HG02970 (cell line): ENCODE data around the gene TPRX1.
"Not testable (repeated sequence)": the region's sequence is repeated elsewhere in the genome, so short reads cannot be mapped to it uniquely, and the experiment has no call there.

ENCODE experiments used
- ATAC-seq: cut with Tn5 transposase; IDR thresholded peaks from one replicate; pipeline ENCODE4 v1.9.1; 2021; ENCODE audit warnings: mild to moderate bottlenecking, moderate library complexity, moderate number of reproducible peaks; ENCODE audit not compliant: unreplicated experiment, low FRiP score

TPRX1 gene

DNA sequence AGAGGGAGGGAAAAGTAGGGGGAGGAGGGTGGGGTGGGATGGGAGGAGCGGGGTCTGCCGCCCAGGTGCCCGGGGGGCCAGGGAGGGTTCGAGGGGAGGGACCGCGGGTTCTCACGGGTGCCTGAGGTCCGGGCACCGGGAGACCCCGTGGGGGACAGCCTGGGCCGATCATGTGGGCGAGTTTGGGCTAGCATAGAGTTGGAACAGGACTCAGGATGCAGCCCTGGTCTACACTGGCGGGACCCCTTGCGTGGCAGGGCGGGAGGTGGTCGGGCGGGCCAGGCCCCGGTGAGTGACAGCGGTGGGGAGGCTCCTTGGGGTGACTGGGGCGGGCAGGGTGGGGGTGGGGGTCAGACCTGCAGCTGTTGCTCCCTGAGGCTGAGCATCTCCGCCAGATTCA is 1.2 kb downstream of the TPRX1 start:
- ATAC-seq, result not testable (repeated sequence)

DNA sequence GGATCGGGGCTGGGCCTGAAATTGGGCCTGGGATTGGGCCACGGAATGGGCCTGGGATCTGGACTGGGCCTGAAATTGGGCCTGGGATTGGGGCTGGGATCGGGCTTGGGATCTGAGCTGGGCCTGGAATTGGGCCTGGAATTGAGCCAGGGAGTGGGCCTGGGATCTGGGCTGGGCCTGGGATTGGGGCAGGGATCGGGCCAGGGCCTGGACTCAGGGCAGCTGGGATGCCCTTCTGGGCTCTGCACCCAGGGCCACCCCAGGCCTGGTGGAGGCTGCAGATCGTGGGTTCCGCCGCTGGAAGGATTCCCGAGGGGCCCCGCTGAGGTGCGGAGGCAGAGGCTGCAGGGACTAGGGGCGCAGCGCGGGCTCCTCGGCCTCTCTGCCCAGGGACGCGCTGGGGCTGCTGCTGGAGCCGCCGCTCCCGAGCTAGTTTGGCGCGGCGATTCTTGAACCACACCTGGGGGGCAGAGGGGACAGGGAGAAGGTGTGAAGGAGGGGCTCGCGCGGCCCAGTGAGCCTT is 1.8 kb downstream of the TPRX1 start:
- ATAC-seq, result no peak

DNA sequence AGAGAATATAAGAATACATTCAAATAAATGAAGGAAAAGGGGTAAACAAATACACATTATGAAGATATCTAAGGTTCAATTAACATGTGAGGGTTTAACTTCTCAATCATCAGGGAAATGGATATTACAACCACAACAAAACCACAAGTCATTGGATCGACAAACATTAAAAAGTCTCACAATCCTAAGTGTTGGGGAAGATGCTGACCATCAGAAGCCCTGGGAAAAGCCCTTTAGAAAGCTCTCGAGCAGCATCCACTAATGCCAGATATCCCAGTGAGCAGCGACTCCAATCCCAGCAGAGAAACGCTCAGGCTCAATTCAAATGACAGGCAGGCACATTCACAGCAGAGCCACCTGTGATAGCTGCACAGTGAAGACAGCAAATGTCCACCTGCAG is 3.1 kb downstream of the TPRX1 start:
- no peak for ATAC-seq

DNA sequence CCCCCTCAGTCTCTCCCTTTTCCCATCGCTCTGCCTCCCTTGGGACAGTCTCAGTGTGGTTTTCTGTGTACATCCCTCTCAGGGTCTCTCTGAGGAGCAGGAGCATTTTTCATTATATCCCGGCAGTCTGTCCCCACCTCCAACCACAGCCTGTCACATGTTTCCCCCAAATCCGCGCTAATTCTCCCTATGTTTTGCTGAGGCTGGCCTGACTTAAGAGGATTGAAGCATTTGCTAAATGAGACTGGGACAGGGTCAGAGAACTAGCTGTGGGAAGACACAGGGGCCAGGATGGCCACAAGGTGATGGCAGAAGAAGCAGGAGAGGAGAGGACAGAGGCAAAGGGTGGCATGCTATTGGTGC is 5.5 kb downstream of the TPRX1 start:
- no peak for ATAC-seq

DNA sequence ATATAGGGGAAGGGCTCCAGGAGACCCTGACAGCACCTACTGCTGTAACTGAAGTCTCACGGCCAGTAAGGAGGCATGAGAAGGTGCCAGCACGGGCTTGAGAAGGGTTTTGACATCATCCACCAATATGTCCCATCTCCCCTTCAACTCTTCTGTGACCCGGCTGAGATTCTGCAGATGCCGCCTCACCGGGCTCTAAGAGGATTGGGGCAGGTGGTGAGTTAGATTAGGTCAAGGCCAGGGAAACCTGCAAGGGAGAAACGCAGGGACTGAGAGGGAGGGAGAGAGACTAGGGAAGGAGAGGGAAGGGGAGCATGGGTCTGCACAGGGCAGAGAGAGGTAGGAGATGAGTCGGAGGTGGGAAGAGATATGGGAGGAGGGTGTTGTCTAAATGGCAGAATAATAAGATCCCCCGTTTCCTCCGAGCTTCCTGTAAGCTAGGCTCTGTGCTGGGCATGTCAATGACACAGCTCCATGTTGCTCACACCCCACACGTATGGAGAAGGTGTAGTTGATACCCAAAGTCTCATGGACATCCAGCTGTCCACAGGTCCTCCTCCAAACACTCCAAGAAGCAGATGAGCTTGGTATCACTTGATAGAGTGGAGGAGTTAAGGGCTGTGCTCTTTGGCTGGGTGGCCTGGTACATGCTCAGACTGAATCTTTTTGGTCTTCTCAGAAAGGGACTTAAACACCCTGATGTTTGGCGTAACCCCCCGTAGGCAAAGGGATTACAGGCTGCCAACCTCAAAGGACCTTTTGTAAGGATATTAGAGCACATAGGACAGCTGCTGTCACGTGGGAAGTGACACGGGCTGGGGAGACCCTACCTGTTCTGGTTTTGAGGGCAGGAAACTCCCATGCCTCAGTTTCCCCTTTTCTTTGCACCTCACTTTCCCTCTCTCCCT is 6.1 kb downstream of the TPRX1 start:
- ATAC-seq, result no peak

DNA sequence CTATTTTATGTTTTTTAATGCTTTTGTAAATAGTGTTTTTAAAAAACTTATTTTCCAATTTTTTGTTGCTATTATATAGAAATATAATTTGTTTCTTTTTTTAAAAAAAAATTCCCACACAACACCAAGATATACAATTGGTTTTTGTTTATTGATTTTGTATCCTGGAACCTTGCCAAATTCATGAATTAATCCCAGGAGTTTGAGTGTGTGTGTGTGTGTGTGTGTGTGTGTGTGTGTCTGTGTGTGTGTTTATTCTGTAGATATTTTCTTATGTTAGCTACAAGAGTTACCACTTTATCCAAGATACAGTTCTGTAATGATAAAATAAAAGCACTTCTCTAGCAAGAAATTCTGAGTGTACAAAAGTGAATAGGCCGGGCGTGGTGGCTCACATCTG is 7.6 kb downstream of the TPRX1 start:
- no peak for ATAC-seq

DNA sequence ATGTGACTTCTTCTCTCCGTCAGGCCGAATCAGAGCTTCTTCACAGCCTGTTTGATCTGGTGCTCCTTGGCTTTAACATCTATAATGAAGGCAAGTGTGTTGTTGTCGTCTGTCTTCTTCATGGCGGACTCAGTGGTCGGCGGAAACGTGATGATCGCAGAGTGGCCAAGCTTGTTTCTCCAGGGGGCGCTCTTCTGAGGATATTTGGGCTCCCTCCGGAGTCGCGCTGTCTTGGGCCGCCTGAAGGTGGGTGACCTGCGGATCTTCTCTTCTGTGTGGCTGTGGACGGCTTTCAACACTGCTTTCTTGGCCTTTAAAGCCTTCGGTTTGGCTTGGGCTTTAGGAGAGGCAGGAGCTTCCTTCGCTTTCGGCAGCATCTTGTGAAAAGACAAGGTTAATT is 9.8 kb downstream of the TPRX1 start:
- no peak for ATAC-seq

DNA sequence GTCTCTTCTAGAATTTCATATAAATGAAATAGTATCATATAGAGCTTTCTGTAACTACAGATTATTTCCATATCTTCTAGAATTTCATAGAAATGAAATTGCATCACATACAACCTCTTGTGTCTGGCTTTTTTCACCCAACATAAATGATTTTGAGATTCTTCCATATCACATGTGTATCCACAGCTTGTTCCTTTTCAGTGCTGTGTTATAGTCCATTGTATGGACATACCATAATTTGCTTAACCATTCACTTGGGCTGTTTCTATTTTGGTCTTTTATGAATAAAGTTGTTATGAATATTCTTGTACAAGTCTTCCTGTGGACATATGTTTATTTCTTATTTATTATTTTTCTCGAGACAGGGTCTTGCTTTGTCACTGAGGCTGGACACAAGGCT is 11.7 kb downstream of the TPRX1 start:
- ATAC-seq, result no peak

DNA sequence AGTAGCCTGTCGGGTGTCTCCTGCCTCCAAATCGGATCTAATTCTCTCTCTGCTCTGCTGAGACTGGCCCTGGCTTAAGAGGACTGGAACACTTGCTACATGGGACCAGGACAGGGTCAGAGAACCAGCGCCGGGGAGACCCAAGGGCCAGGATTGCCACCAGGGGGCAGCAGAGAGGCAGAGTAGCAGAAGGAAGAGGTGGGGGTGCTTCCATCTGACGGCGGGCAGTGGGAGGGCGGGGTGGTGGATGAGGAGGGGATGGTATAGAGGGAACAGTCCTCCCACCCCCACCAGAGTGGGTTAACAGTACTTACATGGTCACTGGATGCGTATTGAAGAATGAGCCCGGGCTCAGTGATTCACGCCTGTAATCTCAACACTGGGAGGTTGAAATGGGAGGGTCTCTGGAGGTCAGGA is 13.9 kb downstream of the TPRX1 start:
- ATAC-seq, result no peak

DNA sequence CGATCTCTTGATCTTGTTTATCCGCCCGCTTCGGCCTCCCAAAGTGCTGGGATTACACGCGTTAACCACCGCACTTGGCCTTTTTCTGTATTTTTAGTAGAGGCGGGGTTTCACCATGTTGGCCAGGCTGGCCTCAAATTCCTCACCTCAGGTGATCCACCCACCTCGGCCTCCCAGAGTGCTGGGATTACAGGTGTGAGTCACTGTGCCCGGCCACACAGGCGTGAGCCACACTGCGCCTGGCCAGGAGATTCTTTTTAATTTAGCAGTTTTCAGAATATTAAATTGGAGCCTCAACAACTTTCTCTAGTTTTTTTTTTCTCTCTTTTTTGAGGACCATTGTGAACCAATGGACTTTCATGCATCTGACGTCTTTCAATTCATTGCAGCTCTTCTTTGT is 14.5 kb downstream of the TPRX1 start:
- not testable (repeated sequence) for ATAC-seq

DNA sequence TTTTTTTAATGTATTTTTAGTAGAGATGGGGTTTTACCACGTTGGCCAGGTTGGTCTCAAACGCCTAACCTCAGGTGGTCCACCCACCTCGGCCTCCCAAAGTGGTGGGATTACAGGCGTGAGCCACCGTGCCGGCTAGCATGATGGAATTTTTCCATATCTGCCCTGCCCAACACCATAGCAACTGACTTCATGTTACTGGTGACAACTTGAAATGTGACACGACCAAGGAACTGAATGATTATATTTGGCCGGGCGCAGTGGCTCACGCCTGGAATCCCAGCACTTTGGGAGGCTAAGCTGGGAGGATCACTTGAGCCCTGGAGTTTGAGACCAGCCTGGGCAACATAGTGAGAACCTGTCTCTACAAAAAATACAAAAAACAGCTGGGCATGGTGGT is 17.0 kb downstream of the TPRX1 start:
- not testable (repeated sequence) for ATAC-seq

DNA sequence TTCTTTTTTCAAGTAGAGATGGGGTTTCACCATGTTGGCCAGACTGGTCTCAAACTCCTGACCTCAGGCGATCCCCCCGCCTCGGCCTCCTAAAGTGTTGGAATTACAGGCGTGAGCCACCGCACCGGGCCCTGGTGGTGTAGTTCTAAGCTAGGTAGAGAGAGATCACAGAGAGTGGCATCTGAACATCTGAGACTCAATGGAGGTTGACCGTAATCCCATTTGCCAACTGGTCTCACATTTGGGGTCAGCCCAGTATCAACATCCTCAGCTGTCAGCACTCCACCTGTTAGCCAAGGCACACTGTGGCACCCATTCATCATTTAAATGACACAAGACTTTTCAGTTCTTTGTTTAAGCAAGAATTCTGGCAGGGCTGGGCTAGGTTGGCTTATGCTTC is 17.8 kb downstream of the TPRX1 start:
- no peak for ATAC-seq

DNA sequence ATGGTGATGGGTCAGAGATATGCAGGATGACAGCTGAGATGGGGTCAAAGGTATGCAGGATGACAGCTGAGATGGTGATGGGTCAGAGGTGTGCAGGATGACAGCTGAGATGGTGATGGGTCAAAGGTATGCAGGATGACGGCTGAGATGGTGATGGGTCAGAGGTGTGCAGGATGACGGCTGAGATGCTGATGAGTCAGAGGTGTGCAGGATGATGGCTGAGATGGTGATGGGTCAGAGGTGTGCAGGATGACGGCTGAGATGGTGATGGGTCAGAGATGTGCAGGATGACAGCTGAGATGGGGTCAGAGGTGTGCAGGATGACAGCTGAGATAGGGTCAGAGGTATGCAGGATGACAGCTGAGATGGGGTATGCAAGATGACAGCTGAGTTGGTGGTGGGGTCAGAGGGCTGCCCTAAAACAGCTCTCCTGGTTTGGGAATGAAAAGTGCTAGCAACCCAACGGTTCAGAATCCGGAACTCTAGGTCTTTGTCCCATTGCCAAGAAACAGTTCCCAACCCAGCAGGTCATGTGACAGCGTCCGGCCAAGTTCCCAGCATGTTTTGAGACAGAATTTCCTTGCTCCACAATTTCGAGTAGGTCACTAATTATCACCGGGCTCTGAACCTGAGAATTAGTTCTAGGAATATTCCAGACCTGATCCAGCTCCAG is 22.6 kb downstream of the TPRX1 start:
- ATAC-seq, result no peak

DNA sequence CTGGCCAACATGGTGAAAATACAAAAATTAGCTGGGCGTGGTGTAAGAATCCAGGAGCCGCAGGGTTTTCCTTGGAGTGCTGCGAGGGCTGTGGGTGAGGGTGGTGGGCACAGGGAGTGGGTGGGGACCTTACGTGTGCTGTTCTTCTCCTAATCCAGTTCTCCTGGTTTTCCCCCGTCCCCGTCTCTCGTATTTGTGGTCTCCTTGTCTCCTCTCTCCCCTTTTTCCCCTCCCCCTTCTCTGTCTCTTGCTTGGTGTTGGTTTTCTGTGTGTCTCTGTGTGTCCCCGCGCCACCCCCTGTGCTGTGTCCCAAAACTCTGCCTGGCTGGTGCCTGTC is 24.2 kb downstream of the TPRX1 start:
- no peak for ATAC-seq

DNA sequence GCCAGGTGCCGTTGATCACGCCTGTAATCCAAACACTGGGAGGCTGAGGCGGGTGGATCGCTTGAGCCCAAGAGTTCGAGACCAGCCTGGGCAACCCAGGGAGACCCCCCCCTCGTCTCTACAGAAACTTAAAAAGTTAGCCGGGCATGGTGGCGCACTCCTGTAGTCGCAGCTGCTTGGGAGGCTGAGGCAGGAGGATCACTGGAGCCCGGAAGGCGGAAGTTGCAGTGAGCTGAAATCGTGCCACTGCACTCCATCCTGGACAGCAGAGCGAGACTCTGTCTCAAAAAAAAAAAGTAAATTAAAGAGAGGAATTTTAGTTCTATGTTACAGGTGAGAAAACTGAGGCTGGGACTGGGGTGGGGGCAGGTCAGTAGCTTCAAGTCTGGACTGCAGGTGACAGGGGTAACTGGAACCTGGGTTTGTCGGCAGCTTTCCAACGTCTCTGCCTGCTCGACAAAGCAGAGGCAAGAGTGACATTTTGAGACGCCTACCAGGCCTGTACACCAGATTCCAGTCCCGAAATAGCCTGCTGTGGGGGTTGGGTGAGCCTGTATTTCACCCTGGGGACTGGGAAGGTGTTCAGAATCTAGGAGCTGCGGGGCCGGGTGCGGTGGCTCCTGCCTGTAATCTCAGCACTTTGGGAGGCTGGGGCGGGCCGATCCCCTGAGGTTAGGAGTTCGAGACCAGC is 24.7 kb downstream of the TPRX1 start:
- no peak for ATAC-seq

DNA sequence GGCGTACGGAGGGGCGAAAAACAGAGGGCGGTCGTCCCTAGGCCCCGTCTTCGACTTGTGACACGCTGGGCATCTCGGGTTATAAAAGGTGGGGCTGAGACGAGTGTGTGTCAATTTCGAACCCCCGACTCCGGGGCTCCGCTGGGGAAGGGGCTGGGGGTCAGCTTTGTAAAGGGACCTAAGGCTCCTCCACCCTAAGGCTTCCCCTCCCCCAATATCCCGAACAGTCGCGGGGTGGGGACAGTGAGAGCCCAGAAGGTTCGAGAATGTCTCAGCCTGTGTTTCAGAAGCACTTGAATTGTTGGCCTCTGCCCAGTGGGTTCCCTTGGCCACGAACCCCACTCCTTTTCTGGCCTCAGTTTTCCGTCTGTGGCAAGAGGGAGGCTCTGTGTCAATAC is 25.4 kb downstream of the TPRX1 start:
- ATAC-seq, result no peak

DNA sequence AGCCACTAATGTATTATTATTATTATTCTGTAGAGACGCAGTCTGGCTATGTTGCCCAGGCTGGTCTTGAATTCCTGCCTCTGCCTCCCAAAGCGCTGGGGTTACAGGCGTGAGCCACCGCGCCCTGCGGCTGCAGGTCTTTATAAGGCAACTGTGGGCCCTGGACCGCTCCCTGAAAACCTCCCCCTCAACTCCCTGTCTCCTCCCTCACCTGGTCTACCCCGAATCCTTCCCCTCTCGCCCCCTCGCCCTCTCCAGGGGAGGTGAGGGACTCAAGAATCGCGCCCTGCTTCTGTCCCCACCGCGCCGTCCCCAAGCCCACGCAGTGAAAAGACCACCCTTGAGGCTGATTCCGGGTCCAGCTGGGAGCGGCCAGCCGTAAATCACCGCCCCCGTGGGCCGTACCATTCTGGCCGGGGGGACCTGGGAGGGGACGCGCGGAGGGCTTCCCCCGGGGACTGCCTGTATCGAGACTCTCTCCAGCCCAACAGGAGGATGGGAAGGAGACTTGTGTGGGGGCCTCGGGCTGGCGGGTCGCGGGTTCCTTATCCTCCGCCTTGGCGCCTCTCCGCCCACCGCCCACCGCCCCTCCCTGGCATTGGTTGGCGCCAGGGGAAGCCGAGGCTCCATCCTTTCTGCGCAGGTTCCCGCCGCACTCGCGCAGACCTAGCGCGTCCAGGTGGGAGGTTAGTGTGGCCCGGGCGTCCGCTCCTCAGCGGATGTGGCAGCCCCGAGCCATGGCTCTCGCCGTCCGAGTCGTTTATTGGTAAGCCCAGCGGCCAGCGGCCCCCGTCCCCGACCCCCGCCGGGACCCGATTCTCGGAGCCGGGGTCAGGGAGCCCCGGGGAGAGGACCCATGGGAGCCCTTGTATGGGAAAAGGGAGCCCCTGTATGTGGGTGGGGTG is 26.1 kb downstream of the TPRX1 start, which contains the start of gene SELENOW:
Gene SELENOW, plus strand, starts transcription at position 655 of the 905 bp plus-strand sequence. Its CDS starts 83 bp downstream, at position 738.
- ATAC-seq, result peak; percentile 52

DNA sequence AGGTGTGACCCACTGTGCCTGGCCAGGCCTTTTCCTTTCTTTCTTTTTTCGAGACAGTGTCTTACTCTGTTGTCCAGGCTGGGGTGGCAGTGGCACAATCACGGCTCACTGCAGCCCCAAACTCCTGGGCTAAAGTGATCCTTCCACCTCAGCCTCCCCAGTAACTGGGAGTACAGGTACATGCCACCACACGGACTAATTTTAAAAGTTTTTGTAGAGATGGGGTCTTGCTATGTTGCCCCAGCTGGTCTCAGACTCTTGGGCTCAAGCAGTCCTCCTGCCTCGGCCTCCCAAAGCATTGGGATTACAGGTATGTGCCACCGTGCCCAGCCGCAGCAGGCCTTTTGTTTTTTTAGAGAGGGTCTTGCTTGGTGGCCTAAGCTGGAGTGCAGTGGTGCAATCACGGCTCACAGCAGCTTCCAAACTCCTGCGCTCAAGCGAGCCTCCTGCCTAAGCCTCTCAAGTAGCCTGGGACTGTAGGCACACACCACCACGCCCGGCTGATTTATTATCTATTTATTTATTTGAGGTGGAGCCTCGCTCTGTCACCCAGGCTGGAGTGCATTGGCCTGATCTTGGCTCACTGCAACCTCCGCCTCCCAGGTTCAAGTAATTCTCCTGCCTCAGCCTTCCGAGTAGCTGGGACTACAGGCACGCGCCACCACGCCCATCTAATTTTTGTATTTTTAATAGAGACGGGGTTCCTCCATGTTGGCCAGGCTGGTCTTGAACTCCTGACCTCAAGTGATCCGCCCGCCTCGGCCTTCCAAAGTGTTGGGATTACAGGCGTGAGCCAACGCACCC is 26.9 kb downstream of the TPRX1 start:
- not testable (repeated sequence) for ATAC-seq

DNA sequence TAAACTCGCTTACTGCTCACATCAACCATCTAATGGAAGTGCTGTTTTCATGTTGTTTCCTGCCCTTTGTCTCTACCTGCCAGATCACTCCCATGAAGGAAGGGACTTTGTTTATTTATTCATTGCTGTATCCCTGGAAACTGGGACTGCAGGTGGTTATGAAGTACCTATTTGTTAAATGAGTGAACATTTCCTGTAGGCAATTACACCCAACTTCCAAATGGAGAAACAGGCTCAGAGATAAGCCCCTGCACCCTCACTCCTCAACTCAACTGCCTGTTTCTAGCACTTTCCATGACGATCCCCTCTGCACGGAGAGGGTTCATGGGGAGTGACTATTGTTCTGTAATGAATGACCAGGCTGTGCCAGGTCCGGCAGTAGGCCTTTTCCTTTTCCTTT is 27.8 kb downstream of the TPRX1 start:
- ATAC-seq, result no peak
